Right atrium auricular region (tissue), 2 donors: ENCODE data around the gene ILK. TPM values are rescaled to one million over a fixed set of nuclear protein-coding genes. Genes with fewer than 3 reads are reported as not detected.
A peak's percentile ranks its signal among the peaks of the same experiment; 100 is the strongest.

Source experiments
- DNase-seq: peaks from one replicate; pipeline ENCODE4 v3.0.0-alpha.2; 2019; ENCODE audit warnings: low spot score
- H3K27ac ChIP-seq, 2 donors: fragments of 200-600 bp; sonication (generic); 1 replicate in 1 of 2; 2 replicates in 1 of 2; pipeline ENCODE4 v1.5.1; 2016 to 2019
- H3K27me3 ChIP-seq, 2 donors: fragments of 200-600 bp; sonication (generic); one replicate each; pipeline versions ENCODE4 v1.5.1 to v1.6.0; 2017 to 2019
- H3K36me3 ChIP-seq: fragments of 200-600 bp; sonication (generic); one replicate; pipeline ENCODE4 v1.5.1; 2016
- H3K4me1 ChIP-seq, 2 donors: fragments of 200-600 bp; sonication (generic); one replicate each; pipeline versions ENCODE4 v1.5.1 to v1.6.0; 2017 to 2019
- H3K4me3 ChIP-seq, 2 donors: fragments of 200-600 bp; sonication (generic); 1 replicate in 1 of 2; 2 replicates in 1 of 2; pipeline ENCODE4 v1.5.1; 2017 to 2019; ENCODE audit warnings: mild to moderate bottlenecking in 1 of 2, moderate library complexity in 1 of 2
- H3K9me3 ChIP-seq, 2 donors: fragments of 200-600 bp; sonication (generic); one replicate each; pipeline ENCODE4 v1.5.1; 2019
- CTCF ChIP-seq, 2 donors: fragments of 200-600 bp; sonication (generic); IDR thresholded peaks; one replicate each; pipeline ENCODE4 v1.5.1; 2019; ENCODE audit warnings: antibody characterized with exemption in 2 of 2
- total RNA-seq, 2 donors: library from RNA; depleted of rRNA; stranded (reverse); fragments of >200 nt; gene quantifications; one replicate each; pipeline ENCODE4 v1.1.0, GENCODE V29; 2016

Gene ILK
- total RNA-seq, 2 donors from 2014 or later, result 142 to 193 TPM

DNA sequence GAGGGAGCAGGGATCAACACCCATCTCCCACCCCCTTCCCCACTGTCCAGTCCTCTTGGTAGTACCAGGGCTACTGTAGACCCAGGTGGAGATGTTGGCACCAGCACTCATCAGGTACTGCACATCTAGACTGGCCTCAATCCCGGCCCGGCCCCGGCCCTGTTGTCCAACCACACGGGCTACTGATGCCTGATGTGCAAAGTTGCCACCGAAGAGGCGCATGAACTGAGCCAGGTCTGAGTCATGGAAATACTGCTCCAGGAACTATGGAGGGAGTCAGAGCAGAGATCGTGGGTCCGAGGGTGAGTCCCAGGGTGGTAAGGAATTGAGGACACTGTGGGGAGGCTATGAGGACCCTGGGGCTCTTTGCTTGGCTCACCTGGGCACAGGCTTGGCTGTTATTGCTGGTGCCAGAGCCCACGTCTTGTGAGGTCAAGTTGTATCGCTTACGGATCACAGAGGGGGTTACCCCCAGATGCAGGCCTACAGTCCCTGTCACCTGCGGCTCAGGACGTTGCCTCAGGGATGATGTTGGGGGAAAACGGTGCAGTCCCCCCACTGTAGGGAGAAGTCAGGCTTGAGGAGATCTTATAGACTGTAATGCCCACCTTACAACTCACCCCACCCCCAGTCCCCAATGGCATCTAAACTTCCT, 13.1 kb downstream of the ILK start:
- H3K36me3 ChIP-seq, result peaks cover 12% of the 10 kb centered on the region
- H3K4me1 ChIP-seq, result peaks cover 0 to 37% of the 10 kb centered on the region in 2 donors
- DNase-seq, result no peak

GRCh38 chr11:6617315-6617781, 13.8 kb downstream of the ILK start:
- Histone ChIP-seq H3K27me3 (no peaks in the 10 kb centered on the region), H3K4me3 (peak overlapping the region in 1 of 2 donors; percentile 78), H3K4me1 (peaks cover 0 to 37% of the 10 kb centered on the region in 2 donors), H3K36me3 (peaks cover 12% of the 10 kb centered on the region), H3K27ac (no peak overlapping the region), H3K9me3 (no peaks in the 10 kb centered on the region)
- no peak for DNase-seq
- TF ChIP-seq CTCF (IDR thresholded peaks at IDR 0.05), result no peak

More for the DNA sequence above, 13.1 kb downstream of the ILK start:
- Histone ChIP-seq H3K9me3 (no peaks in the 10 kb centered on the region), H3K27me3 (no peaks in the 10 kb centered on the region), H3K27ac (no peak overlapping the region), H3K4me3 (no peak overlapping the region)
- no peak for TF ChIP-seq CTCF (IDR thresholded peaks at IDR 0.05)

DNA sequence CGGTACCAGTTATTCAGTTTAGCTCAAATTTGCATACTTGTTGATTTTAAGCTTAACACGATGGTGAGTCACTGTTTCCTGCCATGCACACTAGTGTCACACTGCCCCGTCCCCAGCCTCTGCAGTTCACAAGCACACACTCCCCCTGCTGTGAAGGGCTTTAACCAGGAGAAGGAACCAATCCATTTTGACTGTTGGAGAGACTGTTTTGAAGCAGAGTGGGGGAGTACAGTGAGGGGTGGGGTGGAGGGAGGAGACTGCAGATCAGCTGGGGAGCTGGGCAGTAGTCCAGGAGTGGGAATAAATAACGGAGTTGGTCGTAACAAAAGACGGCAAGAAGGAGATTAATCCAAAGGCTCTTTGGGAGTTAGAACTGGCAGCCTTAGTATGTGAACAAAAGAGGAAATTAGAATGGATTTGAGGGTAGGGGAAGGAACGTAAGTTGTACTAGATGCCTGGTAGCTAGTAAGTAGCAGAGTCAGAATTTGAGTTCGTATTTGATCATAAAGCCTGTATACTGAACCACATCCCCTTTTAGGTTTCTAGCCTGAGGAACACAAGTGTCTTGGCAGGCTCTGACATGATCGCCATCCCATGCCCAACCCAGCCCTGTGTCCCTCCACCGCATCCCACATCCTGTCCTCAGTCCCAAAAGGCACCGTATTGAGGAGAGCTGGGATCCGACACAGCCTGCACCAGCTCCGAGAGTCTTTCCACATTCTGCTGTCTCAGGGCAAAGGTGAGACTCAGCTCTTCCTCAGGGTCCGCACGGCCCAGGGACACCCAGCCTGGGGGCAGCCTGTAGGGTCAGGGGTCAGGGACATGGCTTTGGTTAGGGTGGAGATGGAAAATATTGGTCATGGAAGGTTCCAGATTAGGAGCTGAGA, 14.8 kb downstream of the ILK start:
- no peaks in the 10 kb centered on the region for H3K9me3 ChIP-seq

GRCh38 chr11:6619004-6619745, 15.6 kb downstream of the ILK start, which contains the start of gene TPP1:
TPP1 (minus strand) TSS chr11:6619422; CDS start chr11:6619400, 22 bp downstream.
- H3K4me1 ChIP-seq, result peaks cover 0 to 27% of the 10 kb centered on the region in 2 donors
- TF ChIP-seq CTCF (IDR thresholded peaks at IDR 0.05), result no peak

More for the DNA sequence above, 14.8 kb downstream of the ILK start:
- Histone ChIP-seq H3K27ac (peak overlapping the region; percentile 84 to 92), H3K4me3 (peak overlapping the region; percentile 62 to 78), H3K36me3 (peaks cover 12% of the 10 kb centered on the region), H3K27me3 (no peaks in the 10 kb centered on the region), H3K4me1 (peaks cover 0 to 28% of the 10 kb centered on the region in 2 donors)
- DNase-seq, result no peak
- TF ChIP-seq CTCF (IDR thresholded peaks at IDR 0.05), result no peak

DNA sequence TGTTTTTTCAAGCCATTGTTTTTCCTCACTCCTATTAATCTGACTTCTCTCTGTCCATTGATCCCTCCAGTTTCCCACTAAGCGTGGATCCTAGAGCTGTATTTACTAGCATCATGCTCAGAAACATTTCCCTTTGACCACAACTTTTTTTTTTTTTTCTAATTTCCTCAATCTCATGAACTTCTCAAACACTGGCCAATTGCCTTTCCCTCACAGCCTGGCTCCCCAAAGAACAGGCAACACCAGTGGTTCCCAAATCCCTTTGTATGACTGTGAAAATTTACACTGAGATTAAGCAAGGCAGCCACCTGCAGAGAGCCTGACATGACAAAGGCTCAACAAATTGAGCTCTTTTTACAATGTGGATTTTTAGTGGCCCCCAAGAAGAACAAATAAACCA, 17.1 kb downstream of the ILK start:
- Histone ChIP-seq H3K27ac (no peak overlapping the region), H3K4me3 (no peak overlapping the region), H3K4me1 (peaks cover 0 to 27% of the 10 kb centered on the region in 2 donors), H3K36me3 (peaks cover 12% of the 10 kb centered on the region), H3K27me3 (no peaks in the 10 kb centered on the region), H3K9me3 (no peaks in the 10 kb centered on the region)
- no peak for TF ChIP-seq CTCF (IDR thresholded peaks at IDR 0.05)
- DNase-seq, result no peak

More at GRCh38 chr11:6619004-6619745, 15.6 kb downstream of the ILK start, which contains the start of gene TPP1:
- Histone ChIP-seq H3K4me3 (peak within 1 kb of the TSS; percentile 62 to 78), H3K27ac (peak within 1 kb of the TSS; percentile 84 to 92), H3K36me3 (peaks cover 12% of the 10 kb centered on the region), H3K27me3 (no peaks in the 10 kb centered on the region), H3K9me3 (no peaks in the 10 kb centered on the region)
- peak; percentile 99 for DNase-seq
